ENCODE data around the gene TREML2.
A peak's percentile ranks its signal among the peaks of the same experiment; 100 is the strongest.

Gene TREML2

DNA sequence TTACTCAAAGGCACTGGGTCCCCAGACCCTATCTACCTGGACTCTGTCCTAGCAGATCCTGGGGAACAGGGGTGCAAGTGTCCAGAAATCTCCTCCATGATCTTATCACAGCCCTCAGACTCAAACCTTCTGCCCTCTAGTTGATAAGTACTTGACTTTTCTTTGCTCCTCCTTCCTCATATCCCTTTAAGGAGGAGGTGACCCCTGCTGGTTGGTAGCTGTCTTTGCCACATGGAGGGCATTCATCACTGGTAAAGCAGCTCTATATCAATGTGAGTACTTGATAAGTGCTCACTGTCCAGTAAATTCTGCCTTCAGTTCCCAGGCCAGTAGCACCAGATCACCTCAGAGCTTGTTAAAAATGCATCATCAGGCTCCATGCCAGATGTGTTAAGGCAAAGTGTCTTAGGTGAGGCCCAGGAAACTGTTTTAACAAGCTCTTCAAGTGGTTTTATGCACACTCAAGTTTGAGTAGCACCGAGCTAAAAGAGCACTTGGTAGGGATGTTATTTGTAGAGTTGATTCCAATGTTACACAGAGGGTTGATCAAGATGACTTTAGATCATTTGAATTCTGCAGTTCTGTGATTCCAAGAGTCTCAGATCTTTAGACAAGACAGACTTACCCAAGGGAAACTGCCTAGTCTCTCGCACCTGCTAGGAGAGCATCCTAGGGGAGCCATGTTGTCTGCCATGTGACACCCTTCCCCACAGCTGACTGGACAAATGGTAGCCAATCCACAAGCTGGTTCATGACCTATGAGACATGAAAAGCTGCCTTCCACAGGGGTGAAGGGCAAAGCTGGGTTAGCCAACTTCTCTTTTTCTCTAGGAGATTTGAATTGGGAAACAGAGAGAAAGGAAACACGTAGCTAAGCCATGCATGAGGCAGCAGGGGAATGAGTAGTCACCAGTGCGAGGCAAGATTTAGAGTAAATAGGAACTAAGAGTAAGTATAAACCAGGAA lies 18.6 kb downstream of the TREML2 start:
- H3K4me3 ChIP-seq (ENCODE audit: low read depth, low read length), result no peak overlapping the region

DNA sequence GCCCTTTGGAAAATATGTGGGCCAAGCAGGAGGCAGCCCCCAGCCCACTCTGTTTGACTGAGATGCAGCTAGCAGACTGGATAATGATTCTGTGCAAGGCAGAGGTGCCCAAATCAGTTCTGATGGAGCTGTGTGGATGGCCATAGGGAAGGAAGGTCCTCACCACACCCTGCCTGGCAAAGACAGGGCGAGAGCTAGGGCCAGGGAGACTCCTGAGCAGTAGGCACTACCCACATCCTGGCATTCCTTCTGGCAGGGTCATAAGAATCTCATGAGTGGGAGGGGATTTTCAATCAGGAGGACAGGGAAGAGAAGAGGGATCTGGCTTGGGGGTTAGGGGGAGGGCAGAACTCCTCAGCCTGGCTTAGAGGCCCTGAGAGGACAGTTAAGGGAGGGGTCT lies 19.4 kb downstream of the TREML2 start:
- DNase-seq (ENCODE audit: low read depth), result no peak
- H3K4me3 ChIP-seq (ENCODE audit: low read depth, low read length), result no peak overlapping the region

More for the DNA sequence above, 18.6 kb downstream of the TREML2 start:
- DNase-seq (ENCODE audit: low read depth), result peak; percentile 15

DNA sequence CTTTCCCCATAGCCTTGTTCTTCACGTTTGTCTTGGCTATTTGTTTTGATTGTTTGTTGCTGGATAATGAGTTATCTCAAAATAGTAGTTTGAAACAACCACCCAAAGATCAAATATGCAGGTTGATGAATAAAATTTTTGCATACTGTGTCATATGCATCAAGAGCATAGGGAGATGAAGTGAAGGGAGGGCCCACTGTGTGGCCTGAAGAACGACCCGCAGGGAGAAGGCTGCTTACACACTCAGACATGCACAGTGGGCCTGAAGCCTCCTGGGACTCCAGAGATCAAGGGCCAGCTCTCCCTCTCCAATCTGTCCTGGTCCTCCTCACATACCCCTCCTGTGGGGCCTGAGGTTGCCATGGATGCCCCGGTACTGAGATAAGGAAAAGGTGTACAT lies 21.8 kb downstream of the TREML2 start:
- no peak for DNase-seq (ENCODE audit: low read depth)
- H3K4me3 ChIP-seq (ENCODE audit: low read depth, low read length), result no peak overlapping the region

DNA sequence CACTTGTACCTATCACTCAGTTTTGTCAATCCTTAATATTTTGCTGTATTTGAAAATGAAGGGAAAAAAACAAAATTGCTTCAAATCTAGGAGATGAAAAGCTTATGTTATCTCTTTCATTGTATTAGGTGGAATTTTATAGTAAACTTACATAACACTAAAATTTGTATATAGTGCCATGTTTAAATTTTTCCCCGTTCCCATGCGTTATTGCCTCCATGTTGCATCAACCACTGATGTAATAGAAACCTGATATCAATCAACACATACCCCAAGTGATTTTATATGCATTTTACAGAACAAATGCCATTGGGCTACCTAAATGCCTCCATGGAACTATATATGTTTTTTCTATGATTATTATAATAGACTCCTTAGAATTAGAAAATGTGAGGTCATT lies 23.3 kb downstream of the TREML2 start:
- DNase-seq (ENCODE audit: low read depth), result no peak
- no peak overlapping the region for H3K4me3 ChIP-seq (ENCODE audit: low read depth, low read length)

DNA sequence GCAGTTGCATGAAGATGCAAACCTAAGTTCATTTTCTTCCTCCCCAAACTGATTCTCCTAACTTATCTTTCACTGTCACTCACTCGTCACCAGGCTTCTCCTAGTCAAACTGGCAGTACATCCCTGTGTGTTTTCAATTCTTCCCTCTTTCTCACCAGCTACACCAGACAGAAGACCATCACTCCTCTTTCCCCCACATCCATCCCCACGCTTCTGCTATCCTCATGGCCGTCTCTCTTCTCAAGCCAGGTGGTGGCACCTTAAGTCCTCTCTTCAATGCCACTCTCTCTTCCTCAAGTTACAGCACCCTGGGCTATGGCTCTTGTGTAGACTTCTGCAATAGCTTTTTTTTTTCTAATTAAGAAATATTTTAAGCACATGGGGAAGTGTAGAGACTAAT lies 23.7 kb downstream of the TREML2 start:
- H3K4me3 ChIP-seq (ENCODE audit: low read depth, low read length), result no peak overlapping the region
- no peak for DNase-seq (ENCODE audit: low read depth)

DNA sequence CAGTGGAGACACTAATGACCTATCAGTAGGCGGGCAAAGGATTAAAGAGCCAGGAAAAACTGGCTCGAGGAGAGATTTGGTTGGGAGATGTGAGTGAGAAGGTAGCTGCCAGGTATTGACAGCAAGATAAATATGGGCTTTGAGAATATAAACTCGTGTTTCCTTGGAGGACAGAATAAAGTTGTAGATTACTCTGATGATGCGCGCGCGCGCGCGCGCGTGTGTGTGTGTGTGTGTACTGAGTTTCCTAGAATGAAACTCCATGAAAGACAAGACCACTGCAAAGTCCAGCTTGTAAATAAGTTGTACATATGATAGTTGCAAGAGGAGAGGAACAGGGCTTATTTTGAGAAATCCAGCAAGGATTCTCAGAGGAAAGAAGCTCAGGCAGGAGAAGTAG lies 24.8 kb downstream of the TREML2 start:
- no peak for DNase-seq (ENCODE audit: low read depth)
- no peak overlapping the region for H3K4me3 ChIP-seq (ENCODE audit: low read depth, low read length)

DNA sequence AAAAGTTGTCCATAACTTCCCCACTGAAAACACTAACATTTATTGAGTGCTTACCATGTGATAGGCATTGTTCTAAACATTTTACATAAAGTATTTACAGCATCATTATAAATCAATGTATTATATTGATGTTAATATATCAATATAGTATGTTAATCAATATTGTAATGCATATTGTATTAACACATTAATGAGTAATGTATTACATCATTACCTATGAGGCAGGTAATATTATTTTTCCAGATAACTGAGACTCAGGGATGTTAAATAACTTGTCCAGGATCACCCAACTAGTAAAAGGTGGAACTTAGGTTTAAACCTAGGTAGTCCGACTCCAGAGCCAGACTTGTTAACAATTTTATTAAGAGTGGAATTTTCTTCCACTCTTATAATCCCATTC lies 25.9 kb downstream of the TREML2 start:
- no peak for DNase-seq (ENCODE audit: low read depth)
- no peak overlapping the region for H3K4me3 ChIP-seq (ENCODE audit: low read depth, low read length)

DNA sequence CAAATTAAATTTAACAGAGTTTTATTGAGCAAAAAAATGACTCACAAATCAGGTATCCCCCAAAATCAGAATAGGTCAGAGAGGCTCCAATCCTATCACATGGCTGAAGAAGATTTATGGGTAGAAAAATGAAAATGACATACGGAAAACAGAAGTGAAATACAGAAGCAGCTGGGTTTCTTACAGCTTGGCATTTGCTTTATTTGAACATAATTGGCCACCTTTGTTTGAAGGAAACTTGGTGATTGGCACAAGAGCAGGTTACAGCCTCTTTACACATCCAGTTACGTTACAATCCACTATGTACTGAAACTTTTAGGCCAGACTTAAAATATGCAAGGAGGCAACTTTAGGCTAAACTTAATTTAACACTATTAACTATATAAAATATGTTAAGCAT lies 26.3 kb downstream of the TREML2 start:
- no peak overlapping the region for H3K4me3 ChIP-seq (ENCODE audit: low read depth, low read length)
- DNase-seq (ENCODE audit: low read depth), result no peak

DNA sequence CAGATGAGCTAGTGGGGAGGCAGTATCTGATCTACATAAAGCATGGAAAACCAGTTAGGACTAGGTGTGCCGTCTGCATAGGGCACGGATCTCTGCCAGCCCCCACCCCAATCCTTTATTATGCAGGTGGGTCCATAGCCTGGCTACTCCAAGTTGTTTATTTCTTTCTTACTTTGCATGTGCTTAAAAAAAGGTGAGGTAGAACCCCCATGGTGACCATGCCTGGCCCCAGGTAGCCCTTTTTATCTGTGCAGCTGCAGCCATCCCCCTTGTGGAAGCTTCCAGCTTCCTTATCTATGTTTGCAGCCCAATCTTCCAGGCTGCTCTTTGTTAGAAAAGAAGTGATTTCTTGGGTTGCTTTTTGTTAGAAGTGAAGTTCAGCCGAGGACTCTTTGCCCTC lies 29.0 kb downstream of the TREML2 start:
- no peak for DNase-seq (ENCODE audit: low read depth)
- no peak overlapping the region for H3K4me3 ChIP-seq (ENCODE audit: low read depth, low read length)

DNA sequence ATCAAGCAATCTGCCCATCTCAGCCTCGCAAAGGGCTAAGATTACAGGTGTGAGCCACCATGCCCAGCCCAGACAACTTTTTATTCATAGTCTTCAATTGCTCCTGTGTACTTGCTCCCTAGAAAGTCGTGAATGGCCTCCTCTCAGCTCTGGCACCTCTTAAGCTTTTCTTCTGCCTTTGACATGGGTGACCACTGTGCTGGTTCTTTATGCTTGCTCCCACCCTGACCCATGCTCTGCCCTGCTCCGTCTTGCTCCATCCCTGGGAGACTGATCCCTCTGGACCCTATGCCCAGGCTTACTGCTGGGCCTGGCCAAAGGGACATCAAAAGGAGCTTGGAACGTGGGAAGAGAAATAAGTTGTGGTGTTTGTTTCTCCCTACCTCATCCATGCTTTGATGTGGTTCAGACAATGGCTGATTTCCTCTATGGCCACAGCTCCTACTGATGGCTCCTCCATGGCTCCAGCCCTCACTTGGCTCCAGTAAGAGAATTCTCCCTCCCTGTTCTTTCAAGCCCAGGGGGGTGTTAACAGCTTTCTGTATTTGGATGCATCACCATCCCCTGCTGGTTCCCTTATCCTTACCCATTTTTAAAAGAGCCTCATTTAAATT lies 30.3 kb downstream of the TREML2 start:
- DNase-seq (ENCODE audit: low read depth), result no peak
- no peak overlapping the region for H3K4me3 ChIP-seq (ENCODE audit: low read depth, low read length)

DNA sequence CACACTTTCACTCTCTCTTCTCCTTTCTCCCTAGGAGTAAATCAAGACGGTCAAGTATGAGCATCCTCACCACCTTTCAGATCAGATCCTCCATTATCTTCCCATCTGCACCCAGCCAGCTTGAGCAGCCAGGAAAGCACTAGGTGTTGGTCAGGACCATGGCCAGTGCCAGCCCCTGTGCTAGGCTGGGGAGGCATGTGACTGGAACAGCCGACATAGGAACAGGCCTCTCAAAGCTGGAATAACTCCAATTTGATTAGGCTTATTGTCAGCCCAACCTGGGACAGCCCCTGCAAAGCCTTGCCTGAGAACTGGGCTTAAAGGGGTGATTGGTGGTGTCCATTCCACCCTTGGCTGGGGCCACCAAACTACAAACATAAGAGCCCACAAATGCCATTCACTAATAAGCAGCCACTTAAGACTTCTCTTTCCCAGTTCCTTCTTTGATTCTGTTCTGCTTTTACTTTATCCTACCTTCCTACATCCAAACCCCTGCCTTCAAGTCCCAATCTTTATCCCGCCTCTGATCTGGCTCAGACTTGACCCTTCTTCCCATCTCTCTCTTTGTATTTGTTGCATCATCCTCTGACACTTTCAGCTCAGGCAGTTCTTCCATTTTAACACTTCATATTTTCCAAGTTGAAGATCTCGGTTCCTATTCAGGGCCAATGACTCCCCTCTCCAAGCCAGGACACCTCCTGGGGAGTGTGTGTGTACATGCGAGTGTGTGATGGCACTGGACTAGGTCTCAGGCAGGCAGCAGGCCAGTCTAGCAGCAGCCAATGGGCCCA lies 33.6 kb downstream of the TREML2 start:
- no peak for DNase-seq (ENCODE audit: low read depth)
- no peak overlapping the region for H3K4me3 ChIP-seq (ENCODE audit: low read depth, low read length)

DNA sequence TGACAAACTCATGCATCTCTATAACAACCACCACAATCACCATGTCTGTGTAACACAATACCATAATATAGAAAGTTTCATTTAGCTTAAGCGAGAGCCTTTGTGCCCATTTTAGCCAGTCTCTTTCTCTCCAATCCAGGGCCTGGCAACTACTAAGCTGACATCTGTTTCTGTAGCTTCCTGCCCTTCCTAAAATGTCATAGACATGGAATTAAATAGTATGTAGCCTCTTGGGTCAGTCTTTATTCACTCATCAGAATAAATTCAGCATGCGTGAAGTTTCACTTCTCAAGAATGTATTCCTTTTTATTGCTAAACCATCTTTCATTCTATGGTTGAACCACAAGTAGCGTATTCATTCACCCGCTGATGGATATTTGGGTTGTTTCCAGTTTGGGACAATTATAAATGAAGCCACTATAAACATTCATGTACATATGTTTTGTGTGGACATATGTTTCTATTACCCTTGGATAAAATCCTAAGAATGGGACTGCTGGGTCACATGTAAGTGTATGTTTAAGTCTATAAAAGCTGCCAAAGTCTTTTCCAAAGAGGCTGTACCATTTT lies 36.3 kb downstream of the TREML2 start:
- no peak for DNase-seq (ENCODE audit: low read depth)
- no peak overlapping the region for H3K4me3 ChIP-seq (ENCODE audit: low read depth, low read length)

DNA sequence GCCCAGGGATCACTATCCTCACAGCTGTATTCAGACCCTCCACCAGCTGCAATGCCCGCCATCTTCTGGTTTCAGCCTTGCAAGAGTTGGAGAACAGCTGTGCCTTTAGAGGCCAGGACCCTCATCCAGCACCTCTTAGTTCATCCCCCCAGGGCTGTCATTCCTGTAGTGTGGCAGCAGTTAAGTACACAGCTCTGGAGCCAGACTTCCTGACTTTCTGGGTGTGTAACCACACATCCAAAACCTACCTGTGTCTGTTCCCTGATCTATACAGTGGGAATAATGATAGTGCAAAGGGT lies 37.6 kb downstream of the TREML2 start:
- no peak for DNase-seq (ENCODE audit: low read depth)
- no peak overlapping the region for H3K4me3 ChIP-seq (ENCODE audit: low read depth, low read length)

DNA sequence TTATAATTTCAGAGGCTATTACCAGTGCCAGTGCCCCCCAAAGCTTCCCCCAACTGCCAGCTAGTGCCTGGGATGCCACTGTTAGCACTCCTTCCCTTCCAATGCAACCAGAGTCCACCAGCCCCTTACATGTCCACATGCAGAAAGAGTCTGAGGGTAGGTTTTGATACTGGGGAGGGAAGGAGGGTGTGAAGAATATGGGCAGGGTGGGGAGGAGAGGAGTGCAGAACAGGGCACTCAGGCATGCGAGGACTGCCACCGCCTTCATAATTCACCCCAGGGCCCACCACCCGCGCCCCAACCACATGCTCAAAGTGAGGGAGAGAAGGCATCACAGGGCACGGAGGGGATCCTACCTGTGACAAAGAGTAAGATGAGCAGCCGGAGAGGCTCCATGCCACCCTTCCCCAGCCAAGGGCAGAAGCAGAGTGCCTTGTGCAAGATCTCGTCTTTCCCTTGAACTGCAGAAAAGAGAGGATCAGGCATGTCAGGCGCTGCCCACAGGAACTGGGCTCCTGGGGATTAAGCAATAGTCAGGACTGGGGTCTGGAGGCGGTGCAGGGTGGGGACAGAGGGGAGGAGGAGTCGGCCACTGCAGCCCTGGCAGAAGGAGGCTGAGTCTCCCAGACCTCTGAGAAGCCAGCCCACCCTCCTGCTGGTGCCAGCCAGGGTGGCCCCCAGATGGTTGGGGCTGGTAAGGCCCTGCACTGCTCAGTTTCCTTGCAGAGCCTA lies 38.1 kb downstream of the TREML2 start, which contains the start of gene TREM2:
Gene TREM2, minus strand, starts transcription at position 430 of the 732 bp plus-strand sequence. Its CDS starts 34 bp downstream, at position 396.
- no peak for DNase-seq (ENCODE audit: low read depth)
- no peak within 1 kb of the TSS for H3K4me3 ChIP-seq (ENCODE audit: low read depth, low read length)

DNA sequence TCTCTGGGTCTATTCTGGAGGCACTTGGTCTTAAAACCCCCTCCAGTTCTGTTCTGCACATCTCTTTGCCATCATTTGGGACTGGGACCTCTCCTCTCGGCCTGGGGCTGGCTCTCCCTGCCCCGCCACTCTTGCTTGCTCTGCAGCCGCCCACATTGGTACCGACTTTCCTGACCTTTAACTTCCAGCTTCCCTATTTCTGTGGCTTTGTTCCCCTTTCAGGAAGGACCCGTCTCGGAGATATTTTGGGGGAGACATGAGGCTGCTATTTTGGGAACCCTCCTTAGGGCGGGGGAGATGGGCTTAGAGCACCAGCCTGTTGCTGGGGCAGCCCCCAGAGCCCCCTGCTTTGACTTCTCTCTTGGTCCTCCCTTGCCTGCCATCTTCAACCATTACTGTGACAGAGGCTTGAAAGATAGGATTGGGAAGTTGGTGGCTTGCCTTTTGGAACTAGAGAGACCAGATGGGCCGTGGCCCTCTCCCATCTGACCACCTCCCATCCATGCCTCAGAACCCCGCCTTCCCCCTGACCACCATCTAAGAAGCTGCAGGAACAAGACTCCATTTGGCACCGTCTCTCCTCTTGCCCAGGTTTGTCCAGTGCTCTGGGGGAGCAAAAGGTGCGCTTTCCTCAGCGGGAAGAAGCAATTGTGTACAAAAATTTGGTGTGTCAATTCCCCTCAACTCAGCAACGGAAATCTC lies 38.9 kb downstream of the TREML2 start:
- no peak for DNase-seq (ENCODE audit: low read depth)
- H3K4me3 ChIP-seq (ENCODE audit: low read depth, low read length), result no peak overlapping the region

DNA sequence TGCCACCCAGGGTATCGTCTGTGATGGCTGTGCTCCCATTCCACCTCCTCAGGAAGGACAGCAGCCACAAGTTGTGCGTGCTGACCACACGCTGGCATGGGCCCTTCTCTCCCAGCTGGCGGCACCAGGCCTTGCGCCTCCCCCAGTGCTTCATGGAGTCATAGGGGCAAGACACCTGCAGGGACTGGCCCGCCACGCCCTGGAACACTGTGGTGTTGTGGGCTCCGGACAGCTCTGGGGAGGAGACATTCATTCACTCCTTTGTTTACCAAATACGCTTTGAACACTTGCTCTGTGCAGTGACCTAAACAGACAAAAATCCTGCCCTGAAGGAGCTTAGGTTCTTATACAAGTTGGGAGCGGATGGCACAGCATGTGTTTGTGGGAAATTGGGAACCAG lies 39.6 kb downstream of the TREML2 start:
- H3K4me3 ChIP-seq (ENCODE audit: low read depth, low read length), result no peak overlapping the region
- no peak for DNase-seq (ENCODE audit: low read depth)

DNA sequence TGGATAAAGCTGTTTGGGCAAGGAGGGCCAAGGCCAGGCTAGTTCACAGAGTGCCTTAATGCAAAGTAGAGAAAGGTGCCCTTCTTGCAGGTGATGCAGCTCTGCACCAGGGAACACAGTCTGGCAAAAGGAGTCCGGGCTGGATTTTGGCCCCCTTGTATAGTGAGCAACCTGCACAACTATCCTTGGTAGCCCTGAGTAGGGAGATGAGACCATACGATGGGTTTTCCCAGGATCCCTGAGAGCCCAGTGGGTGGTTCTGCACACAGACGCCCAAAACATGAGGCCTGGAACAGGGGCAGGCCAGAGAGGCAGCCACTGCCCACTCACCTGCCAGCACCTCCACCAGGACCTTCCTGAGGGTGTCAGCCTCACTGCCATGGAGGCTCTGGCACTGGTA lies 40.0 kb downstream of the TREML2 start:
- DNase-seq (ENCODE audit: low read depth), result no peak
- no peak overlapping the region for H3K4me3 ChIP-seq (ENCODE audit: low read depth, low read length)

DNA sequence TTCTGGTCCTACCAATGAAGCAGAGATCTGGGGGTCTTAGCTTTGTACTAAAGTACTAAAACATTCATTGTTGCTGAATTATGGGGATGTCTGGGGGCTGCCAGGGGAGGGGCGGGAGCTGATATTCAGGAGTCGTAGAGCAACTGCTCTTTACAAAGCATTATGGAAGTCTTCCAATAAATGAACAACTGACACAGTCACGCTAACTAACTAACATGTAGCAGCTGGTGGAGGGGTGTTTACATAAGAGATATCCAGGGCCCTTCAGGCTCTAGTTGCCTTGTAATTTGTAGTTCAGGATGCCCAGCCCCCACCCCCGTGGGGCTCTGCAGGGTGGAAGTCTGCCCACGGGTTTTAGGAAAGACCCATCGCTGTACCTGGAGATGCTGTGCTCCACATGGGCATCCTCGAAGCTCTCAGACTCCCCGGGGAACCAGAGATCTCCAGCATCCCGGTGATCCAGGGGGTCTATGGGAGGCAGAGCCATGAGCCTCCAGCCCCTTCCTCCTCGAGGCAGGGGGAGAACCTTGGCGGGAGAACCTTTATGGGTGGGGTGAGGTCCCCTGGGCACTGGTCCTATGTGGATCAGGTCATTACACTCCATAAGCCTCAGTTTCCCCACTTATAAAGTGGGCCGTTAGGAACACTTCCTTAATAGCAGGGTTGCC lies 41.4 kb downstream of the TREML2 start:
- DNase-seq (ENCODE audit: low read depth), result no peak
- no peak overlapping the region for H3K4me3 ChIP-seq (ENCODE audit: low read depth, low read length)
